ENCODE measurements around the gene FREM1.

The FREM1 gene

DNA sequence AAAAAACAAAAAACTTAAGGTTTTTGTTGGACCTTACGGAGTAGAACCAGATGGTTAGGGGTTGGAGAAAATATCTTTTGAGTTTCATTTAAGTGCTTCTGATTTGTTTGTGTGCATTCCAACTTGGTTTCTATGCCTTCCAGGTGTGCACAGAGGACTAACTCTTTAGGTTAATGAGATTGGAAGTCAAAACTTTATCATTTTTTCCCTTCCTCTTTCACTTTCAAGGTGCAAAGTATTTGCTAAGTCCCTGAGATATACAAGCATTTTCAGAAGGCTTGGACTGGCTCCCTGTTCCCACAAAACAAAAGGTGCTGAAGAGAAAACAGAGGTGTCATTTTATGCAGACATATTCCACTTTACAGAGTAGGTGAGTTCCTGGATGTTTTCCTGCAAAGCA lies 157.4 kb downstream of the FREM1 start (continued):
- TF ChIP-seq, protein P1, sequence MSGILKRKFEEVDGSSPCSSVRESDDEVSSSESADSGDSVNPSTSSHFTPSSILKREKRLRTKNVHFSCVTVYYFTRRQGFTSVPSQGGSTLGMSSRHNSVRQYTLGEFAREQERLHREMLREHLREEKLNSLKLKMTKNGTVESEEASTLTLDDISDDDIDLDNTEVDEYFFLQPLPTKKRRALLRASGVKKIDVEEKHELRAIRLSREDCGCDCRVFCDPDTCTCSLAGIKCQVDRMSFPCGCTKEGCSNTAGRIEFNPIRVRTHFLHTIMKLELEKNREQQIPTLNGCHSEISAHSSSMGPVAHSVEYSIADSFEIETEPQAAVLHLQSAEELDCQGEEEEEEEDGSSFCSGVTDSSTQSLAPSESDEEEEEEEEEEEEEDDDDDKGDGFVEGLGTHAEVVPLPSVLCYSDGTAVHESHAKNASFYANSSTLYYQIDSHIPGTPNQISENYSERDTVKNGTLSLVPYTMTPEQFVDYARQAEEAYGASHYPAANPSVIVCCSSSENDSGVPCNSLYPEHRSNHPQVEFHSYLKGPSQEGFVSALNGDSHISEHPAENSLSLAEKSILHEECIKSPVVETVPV (CRISPR knock-in tag; IDR thresholded peaks at IDR 0.05), result no peak

DNA sequence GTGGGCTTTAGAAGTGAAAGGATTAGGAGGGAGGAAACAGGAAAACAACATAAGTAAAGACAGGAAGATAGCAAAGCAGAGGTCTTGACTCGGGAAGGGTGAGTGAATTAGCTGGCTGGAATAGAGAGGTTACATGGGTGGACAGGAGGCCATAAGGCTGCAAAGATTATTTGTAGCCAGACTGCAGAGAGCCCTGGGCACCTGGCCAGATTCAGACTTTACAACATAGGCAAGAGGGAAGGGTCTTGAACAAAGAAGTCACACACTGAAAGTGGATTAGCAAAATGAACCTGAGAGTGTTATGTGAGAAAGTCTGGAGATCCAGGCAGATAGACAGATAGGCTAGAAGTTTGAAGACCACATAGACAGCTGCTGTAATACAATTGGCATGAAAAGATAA lies 158.0 kb downstream of the FREM1 start:
- no peak for ATAC-seq
- TF ChIP-seq, protein P2, sequence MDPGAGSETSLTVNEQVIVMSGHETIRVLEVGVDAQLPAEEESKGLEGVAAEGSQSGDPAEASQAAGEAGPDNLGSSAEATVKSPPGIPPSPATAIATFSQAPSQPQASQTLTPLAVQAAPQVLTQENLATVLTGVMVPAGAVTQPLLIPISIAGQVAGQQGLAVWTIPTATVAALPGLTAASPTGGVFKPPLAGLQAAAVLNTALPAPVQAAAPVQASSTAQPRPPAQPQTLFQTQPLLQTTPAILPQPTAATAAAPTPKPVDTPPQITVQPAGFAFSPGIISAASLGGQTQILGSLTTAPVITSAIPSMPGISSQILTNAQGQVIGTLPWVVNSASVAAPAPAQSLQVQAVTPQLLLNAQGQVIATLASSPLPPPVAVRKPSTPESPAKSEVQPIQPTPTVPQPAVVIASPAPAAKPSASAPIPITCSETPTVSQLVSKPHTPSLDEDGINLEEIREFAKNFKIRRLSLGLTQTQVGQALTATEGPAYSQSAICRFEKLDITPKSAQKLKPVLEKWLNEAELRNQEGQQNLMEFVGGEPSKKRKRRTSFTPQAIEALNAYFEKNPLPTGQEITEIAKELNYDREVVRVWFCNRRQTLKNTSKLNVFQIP (CRISPR knock-in tag; IDR thresholded peaks at IDR 0.05; ENCODE audit: borderline replicate concordance, low read depth), result no peak
- TF ChIP-seq ISL1 (CRISPR knock-in tag; IDR thresholded peaks at IDR 0.05) (no peak), ZFP30 (CRISPR knock-in tag; IDR thresholded peaks at IDR 0.05) (no peak), ESRRG (CRISPR knock-in tag; IDR thresholded peaks at IDR 0.05) (no peak), ZNF565 (CRISPR knock-in tag; conservative IDR thresholded peaks at IDR 0.05; ENCODE audit: low read depth) (no peak), OSR1 (CRISPR knock-in tag; IDR thresholded peaks at IDR 0.05) (no peak), PPARA (CRISPR knock-in tag; IDR thresholded peaks at IDR 0.05; ENCODE audit: borderline replicate concordance) (no peak), TOX (CRISPR knock-in tag; IDR thresholded peaks at IDR 0.05; ENCODE audit: borderline replicate concordance) (no peak), BACH2 (CRISPR knock-in tag; IDR thresholded peaks at IDR 0.05; ENCODE audit: borderline replicate concordance) (no peak), ZNF70 (CRISPR knock-in tag; IDR thresholded peaks at IDR 0.05) (no peak), ZFP3 (CRISPR knock-in tag; IDR thresholded peaks at IDR 0.05) (no peak), ZC3H10 (CRISPR knock-in tag; IDR thresholded peaks at IDR 0.05) (no peak)
- TF ChIP-seq, protein P1 (CRISPR knock-in tag; IDR thresholded peaks at IDR 0.05), result no peak
- TF ChIP-seq, protein P3, sequence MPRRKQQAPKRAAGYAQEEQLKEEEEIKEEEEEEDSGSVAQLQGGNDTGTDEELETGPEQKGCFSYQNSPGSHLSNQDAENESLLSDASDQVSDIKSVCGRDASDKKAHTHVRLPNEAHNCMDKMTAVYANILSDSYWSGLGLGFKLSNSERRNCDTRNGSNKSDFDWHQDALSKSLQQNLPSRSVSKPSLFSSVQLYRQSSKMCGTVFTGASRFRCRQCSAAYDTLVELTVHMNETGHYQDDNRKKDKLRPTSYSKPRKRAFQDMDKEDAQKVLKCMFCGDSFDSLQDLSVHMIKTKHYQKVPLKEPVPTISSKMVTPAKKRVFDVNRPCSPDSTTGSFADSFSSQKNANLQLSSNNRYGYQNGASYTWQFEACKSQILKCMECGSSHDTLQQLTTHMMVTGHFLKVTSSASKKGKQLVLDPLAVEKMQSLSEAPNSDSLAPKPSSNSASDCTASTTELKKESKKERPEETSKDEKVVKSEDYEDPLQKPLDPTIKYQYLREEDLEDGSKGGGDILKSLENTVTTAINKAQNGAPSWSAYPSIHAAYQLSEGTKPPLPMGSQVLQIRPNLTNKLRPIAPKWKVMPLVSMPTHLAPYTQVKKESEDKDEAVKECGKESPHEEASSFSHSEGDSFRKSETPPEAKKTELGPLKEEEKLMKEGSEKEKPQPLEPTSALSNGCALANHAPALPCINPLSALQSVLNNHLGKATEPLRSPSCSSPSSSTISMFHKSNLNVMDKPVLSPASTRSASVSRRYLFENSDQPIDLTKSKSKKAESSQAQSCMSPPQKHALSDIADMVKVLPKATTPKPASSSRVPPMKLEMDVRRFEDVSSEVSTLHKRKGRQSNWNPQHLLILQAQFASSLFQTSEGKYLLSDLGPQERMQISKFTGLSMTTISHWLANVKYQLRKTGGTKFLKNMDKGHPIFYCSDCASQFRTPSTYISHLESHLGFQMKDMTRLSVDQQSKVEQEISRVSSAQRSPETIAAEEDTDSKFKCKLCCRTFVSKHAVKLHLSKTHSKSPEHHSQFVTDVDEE (CRISPR knock-in tag; IDR thresholded peaks at IDR 0.05), result no peak
- TF ChIP-seq, protein P4, sequence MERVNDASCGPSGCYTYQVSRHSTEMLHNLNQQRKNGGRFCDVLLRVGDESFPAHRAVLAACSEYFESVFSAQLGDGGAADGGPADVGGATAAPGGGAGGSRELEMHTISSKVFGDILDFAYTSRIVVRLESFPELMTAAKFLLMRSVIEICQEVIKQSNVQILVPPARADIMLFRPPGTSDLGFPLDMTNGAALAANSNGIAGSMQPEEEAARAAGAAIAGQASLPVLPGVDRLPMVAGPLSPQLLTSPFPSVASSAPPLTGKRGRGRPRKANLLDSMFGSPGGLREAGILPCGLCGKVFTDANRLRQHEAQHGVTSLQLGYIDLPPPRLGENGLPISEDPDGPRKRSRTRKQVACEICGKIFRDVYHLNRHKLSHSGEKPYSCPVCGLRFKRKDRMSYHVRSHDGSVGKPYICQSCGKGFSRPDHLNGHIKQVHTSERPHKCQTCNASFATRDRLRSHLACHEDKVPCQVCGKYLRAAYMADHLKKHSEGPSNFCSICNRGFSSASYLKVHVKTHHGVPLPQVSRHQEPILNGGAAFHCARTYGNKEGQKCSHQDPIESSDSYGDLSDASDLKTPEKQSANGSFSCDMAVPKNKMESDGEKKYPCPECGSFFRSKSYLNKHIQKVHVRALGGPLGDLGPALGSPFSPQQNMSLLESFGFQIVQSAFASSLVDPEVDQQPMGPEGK (CRISPR knock-in tag; IDR thresholded peaks at IDR 0.05; ENCODE audit: borderline replicate concordance), result no peak

DNA sequence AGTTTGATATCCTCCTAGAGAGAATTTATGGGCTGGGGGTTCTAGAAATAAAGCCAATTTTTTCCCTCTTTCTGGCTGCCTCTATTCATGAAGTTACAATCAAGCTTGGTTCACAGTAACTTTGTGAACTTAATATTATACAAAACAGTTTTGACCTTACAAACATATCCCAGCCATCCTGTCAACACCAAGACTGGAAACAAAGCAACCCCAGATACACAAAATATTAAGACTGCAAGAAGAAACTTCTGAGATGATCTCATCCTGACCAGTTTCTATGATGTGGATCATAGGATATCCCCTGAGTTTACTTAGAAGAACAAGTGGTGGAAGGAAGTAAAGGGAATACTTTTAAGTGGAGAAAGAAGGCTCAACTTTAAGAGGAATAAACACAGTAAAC lies 159.4 kb downstream of the FREM1 start:
- ATAC-seq, result no peak
- TF ChIP-seq, protein P4 (CRISPR knock-in tag; IDR thresholded peaks at IDR 0.05; ENCODE audit: borderline replicate concordance), result no peak
- no peak for TF ChIP-seq ZNF565 (CRISPR knock-in tag; conservative IDR thresholded peaks at IDR 0.05; ENCODE audit: low read depth)
- no peak for TF ChIP-seq ZNF70 (CRISPR knock-in tag; IDR thresholded peaks at IDR 0.05)
- no peak for TF ChIP-seq ZFP30 (CRISPR knock-in tag; IDR thresholded peaks at IDR 0.05)
- TF ChIP-seq ZFP3 (CRISPR knock-in tag; IDR thresholded peaks at IDR 0.05), result no peak

DNA sequence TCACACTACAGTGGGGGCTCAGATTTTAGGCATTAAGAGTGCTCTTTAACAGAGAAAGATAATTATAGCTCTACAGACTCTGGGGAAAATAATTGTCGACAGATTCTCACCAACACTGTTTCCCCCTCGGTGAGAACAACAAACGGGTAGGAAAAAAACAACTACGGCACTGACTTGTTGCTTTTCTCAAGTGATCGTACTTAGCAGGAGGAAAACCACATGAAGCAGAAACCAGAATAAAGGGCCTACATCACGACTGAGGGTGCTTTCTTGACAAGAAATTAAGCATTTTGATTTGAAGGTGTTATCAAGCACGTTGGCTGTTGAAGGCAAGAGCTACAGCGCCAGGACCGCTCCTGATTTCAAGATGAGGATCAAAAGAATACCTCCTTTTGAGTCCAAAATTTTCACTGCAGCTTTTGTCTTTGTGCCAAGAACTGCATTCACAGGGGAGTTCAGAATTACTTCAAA lies 160.5 kb downstream of the FREM1 start:
- TF ChIP-seq PPARA (CRISPR knock-in tag; IDR thresholded peaks at IDR 0.05; ENCODE audit: borderline replicate concordance) (no peak), RARB (CRISPR knock-in tag; IDR thresholded peaks at IDR 0.05) (no peak)
- TF ChIP-seq, protein P4 (CRISPR knock-in tag; IDR thresholded peaks at IDR 0.05; ENCODE audit: borderline replicate concordance), result no peak
- no peak for ATAC-seq

Data from SK-N-SH treated with all-trans-retinoic acid at 6 μM for 48 hours (cell line).